Subcutaneous abdominal adipose tissue (tissue), 5 donors: ENCODE measurements around the gene RXRA.
A peak's percentile ranks its signal among the peaks of the same experiment; 100 is the strongest.
"Not testable (repeated sequence)": the region's sequence is repeated elsewhere in the genome, so short reads cannot be mapped to it uniquely, and the experiment has no call there.

Source experiments
- H3K27ac ChIP-seq: one replicate; pipeline ENCODE4 v1.7.0; 2013; ENCODE audit warnings: low read depth, mild to moderate bottlenecking, inconsistent platforms, low read length, moderate library complexity
- H3K27me3 ChIP-seq, 5 donors: one replicate each; pipeline ENCODE4 v1.7.0; 2013; ENCODE audit warnings: low read length in 5 of 5, inconsistent platforms in 1 of 5; ENCODE audit not compliant: control insufficient read depth in 5 of 5, insufficient read depth in 4 of 5
- H3K36me3 ChIP-seq, 5 donors: one replicate each; pipeline ENCODE4 v1.7.0; 2013; ENCODE audit warnings: low read length in 5 of 5; ENCODE audit not compliant: control insufficient read depth in 5 of 5, insufficient read depth in 5 of 5
- H3K4me1 ChIP-seq, 5 donors: one replicate each; pipeline ENCODE4 v1.7.0; 2013; ENCODE audit warnings: low read length in 5 of 5, mild to moderate bottlenecking in 3 of 5, moderate library complexity in 1 of 5; ENCODE audit not compliant: control insufficient read depth in 5 of 5, insufficient read depth in 5 of 5
- H3K4me3 ChIP-seq, 5 donors: one replicate each; pipeline ENCODE4 v1.7.0; 2013; ENCODE audit warnings: low read length in 5 of 5, low read depth in 1 of 5
- H3K9ac ChIP-seq, 5 donors: one replicate each; pipeline ENCODE4 v1.7.0; 2013; ENCODE audit warnings: low read length in 5 of 5, mild to moderate bottlenecking in 4 of 5, moderate library complexity in 3 of 5
- H3K9me3 ChIP-seq, 5 donors: one replicate each; pipeline ENCODE4 v1.7.0; 2013; ENCODE audit warnings: low read length in 5 of 5; ENCODE audit not compliant: control insufficient read depth in 5 of 5
- donor health status: healthy.
- donor health status: healthy.
- donor health status: healthy.
- donor health status: healthy.
- donor health status: healthy.

Gene RXRA

GRCh38 chr9:134307674-134308638, 18.3 kb upstream of the RXRA start:
- Histone ChIP-seq H3K4me3 (no peak overlapping the region), H3K27me3 (peaks cover 0 to 9% (median 0%) of the 10 kb centered on the region in 5 donors), H3K4me1 (peaks cover 5 to 11% (median 9%) of the 10 kb centered on the region in 5 donors), H3K36me3 (no peaks in the 10 kb centered on the region), H3K9me3 (peaks cover 0 to 3% (median 0%) of the 10 kb centered on the region in 5 donors), H3K9ac (peak overlapping the region in 1 of 5 donors; percentile 81), H3K27ac (no peak overlapping the region)

GRCh38 chr9:134308639-134309220, 17.5 kb upstream of the RXRA start:
- H3K9me3 ChIP-seq, H3K27me3 ChIP-seq, H3K36me3 ChIP-seq, H3K27ac ChIP-seq, H3K4me3 ChIP-seq: not testable (repeated sequence)
- Histone ChIP-seq H3K4me1 (peaks cover 5 to 11% (median 9%) of the 10 kb centered on the region in 5 donors), H3K9ac (peak overlapping the region in 1 of 5 donors; percentile 81)

GRCh38 chr9:134313470-134313869, 12.8 kb upstream of the RXRA start:
- H3K27ac ChIP-seq: no peak overlapping the region
- H3K9me3 ChIP-seq: peaks cover 0 to 9% (median 3%) of the 10 kb centered on the region in 5 donors
- peaks cover 5 to 8% (median 7%) of the 10 kb centered on the region in 5 donors for H3K4me1 ChIP-seq
- no peak overlapping the region for H3K9ac ChIP-seq
- no peak overlapping the region for H3K4me3 ChIP-seq
- peaks cover 0 to 5% (median 0%) of the 10 kb centered on the region in 5 donors for H3K27me3 ChIP-seq
- H3K36me3 ChIP-seq: no peaks in the 10 kb centered on the region

GRCh38 chr9:134314039-134314949, 12.0 kb upstream of the RXRA start:
- H3K9ac ChIP-seq: no peak overlapping the region
- no peak overlapping the region for H3K27ac ChIP-seq
- no peaks in the 10 kb centered on the region for H3K36me3 ChIP-seq
- H3K27me3 ChIP-seq: no peaks in the 10 kb centered on the region
- peaks cover 0 to 9% (median 3%) of the 10 kb centered on the region in 5 donors for H3K9me3 ChIP-seq
- no peak overlapping the region for H3K4me3 ChIP-seq
- peaks cover 0 to 8% (median 7%) of the 10 kb centered on the region in 5 donors for H3K4me1 ChIP-seq

GRCh38 chr9:134314950-134315715, 11.1 kb upstream of the RXRA start:
- H3K9ac ChIP-seq: no peak overlapping the region
- no peaks in the 10 kb centered on the region for H3K27me3 ChIP-seq
- H3K36me3 ChIP-seq: no peaks in the 10 kb centered on the region
- H3K9me3 ChIP-seq: peaks cover 0 to 9% (median 3%) of the 10 kb centered on the region in 5 donors
- H3K27ac ChIP-seq: no peak overlapping the region
- no peak overlapping the region for H3K4me3 ChIP-seq
- peaks cover 0 to 8% (median 7%) of the 10 kb centered on the region in 5 donors for H3K4me1 ChIP-seq

- H3K9me3 ChIP-seq: peaks cover 0 to 9% (median 3%) of the 10 kb centered on the region in 5 donors
- H3K36me3 ChIP-seq: no peaks in the 10 kb centered on the region
- H3K27ac ChIP-seq: no peak overlapping the region
- H3K27me3 ChIP-seq: no peaks in the 10 kb centered on the region
- H3K4me1 ChIP-seq: peaks cover 0 to 9% (median 8%) of the 10 kb centered on the region in 5 donors
- H3K9ac ChIP-seq: no peak overlapping the region
- H3K4me3 ChIP-seq: no peak overlapping the region
Measured at GRCh38 chr9:134315716-134316448, 10.4 kb upstream of the RXRA start.

GRCh38 chr9:134316449-134317160, 9.7 kb upstream of the RXRA start:
- Histone ChIP-seq H3K27me3 (no peaks in the 10 kb centered on the region), H3K27ac (no peak overlapping the region), H3K9ac (no peak overlapping the region), H3K36me3 (no peaks in the 10 kb centered on the region), H3K4me3 (no peak overlapping the region), H3K9me3 (peaks cover 0 to 8% (median 3%) of the 10 kb centered on the region in 5 donors), H3K4me1 (peaks cover 0 to 12% (median 8%) of the 10 kb centered on the region in 5 donors)

- no peak overlapping the region for H3K27ac ChIP-seq
- H3K9ac ChIP-seq: no peak overlapping the region
- H3K27me3 ChIP-seq: no peaks in the 10 kb centered on the region
- H3K4me3 ChIP-seq: no peak overlapping the region
- peaks cover 0 to 5% (median 3%) of the 10 kb centered on the region in 5 donors for H3K9me3 ChIP-seq
- H3K36me3 ChIP-seq: no peaks in the 10 kb centered on the region
- peaks cover 0 to 12% (median 8%) of the 10 kb centered on the region in 5 donors for H3K4me1 ChIP-seq
Measured at GRCh38 chr9:134317400-134317789, 8.9 kb upstream of the RXRA start.
